ENCODE data around the gene KLHDC9. TPM values are rescaled to one million over a fixed set of nuclear protein-coding genes. Genes with fewer than 3 reads are reported as not detected.

The KLHDC9 gene
- total and polyA plus RNA-seq, 12 donors, result 5.2 to 28.1 (median 19.6) TPM

GRCh38 chr1:161076410-161076809 is 21.8 kb upstream of the KLHDC9 start:
- Histone ChIP-seq H3K36me3 (replicated peaks in 1 of 2) (no peaks in the 10 kb centered on the region), H3K27ac (no peak overlapping the region), H3K9me3 (replicated peaks in 1 of 3) (no peaks in the 10 kb centered on the region), H3K27me3 (no peaks in the 10 kb centered on the region), H3K4me1 (replicated peaks in 1 of 2) (no peaks in the 10 kb centered on the region), H3K4me3 (no peak overlapping the region)
- DNase-seq, result no peak
- TF ChIP-seq POLR2A (IDR thresholded peaks at IDR 0.05), result no peak
- TF ChIP-seq CTCF (IDR thresholded peaks at IDR 0.05), result no peak
- intact Hi-C loops (cut with DNase I), result no loop called here

GRCh38 chr1:161077426-161077825 is 20.7 kb upstream of the KLHDC9 start:
- no peak for TF ChIP-seq CTCF (IDR thresholded peaks at IDR 0.05)
- no peak for TF ChIP-seq POLR2A (IDR thresholded peaks at IDR 0.05)
- no peak overlapping the region for H3K4me3 ChIP-seq
- 74 to 100% (median 79%) methylated on average over 1 to 9 of the region's 9 CpGs for WGBS, 4 donors
- no peak for DNase-seq
- H3K9me3 ChIP-seq (replicated peaks in 1 of 3), result no peaks in the 10 kb centered on the region
- intact Hi-C loops (cut with DNase I), result no loop called here
- H3K27me3 ChIP-seq, result no peaks in the 10 kb centered on the region
- no peak overlapping the region for H3K27ac ChIP-seq
- no peaks in the 10 kb centered on the region for H3K36me3 ChIP-seq (replicated peaks in 1 of 2)
- no peaks in the 10 kb centered on the region for H3K4me1 ChIP-seq (replicated peaks in 1 of 2)

GRCh38 chr1:161079436-161080110 is 18.6 kb upstream of the KLHDC9 start:
- TF ChIP-seq POLR2A (IDR thresholded peaks at IDR 0.05) (no peak), CTCF (IDR thresholded peaks at IDR 0.05) (no peak)
- no peak for DNase-seq
- no peaks in the 10 kb centered on the region for H3K36me3 ChIP-seq (replicated peaks in 1 of 2)
- H3K4me1 ChIP-seq (replicated peaks in 1 of 2), result peaks cover 0 to 7% of the 10 kb centered on the region in 2 donors
- H3K4me3 ChIP-seq, result no peak overlapping the region
- no peak overlapping the region for H3K27ac ChIP-seq
- intact Hi-C loops (cut with DNase I), result no loop called here
- WGBS, 4 donors, result 53 to 68% (median 57%) methylated on average over 16 to 41 of the region's 41 CpGs
- no peaks in the 10 kb centered on the region for H3K27me3 ChIP-seq
- H3K9me3 ChIP-seq (replicated peaks in 1 of 3), result no peaks in the 10 kb centered on the region

- WGBS, 4 donors, result 80 to 88% (median 83%) methylated on average over 5 of the region's 5 CpGs
- Histone ChIP-seq H3K27ac (no peak overlapping the region), H3K4me3 (no peak overlapping the region), H3K4me1 (replicated peaks in 1 of 2) (peaks cover 0 to 7% of the 10 kb centered on the region in 2 donors), H3K36me3 (replicated peaks in 1 of 2) (no peaks in the 10 kb centered on the region), H3K27me3 (no peaks in the 10 kb centered on the region), H3K9me3 (replicated peaks in 1 of 3) (no peaks in the 10 kb centered on the region)
- intact Hi-C loops (cut with DNase I), result no loop called here
- TF ChIP-seq CTCF (IDR thresholded peaks at IDR 0.05) (no peak), POLR2A (IDR thresholded peaks at IDR 0.05) (no peak)
- no peak for DNase-seq
These were observed 17.4 kb upstream of the KLHDC9 start for GRCh38 chr1:161080441-161081405.
